NCI-H82 (cell line): ENCODE measurements around the gene ATP12A.

Source experiments
- DNase-seq: peaks from one replicate; lab custom pipeline; 2025; lab: John Stamatoyannopoulos, UW

ATP12A gene

GRCh38 chr13:24663586-24663985 lies 16.6 kb upstream of the ATP12A start:
- no peak for DNase-seq

- DNase-seq, result no peak
Observed at GRCh38 chr13:24664726-24665409, 15.3 kb upstream of the ATP12A start.

GRCh38 chr13:24668511-24668910 lies 11.7 kb upstream of the ATP12A start:
- DNase-seq, result no peak

- no peak for DNase-seq
Observed at GRCh38 chr13:24668955-24669582, 11.1 kb upstream of the ATP12A start.

GRCh38 chr13:24670174-24670573 lies 10.0 kb upstream of the ATP12A start:
- DNase-seq, result no peak

GRCh38 chr13:24670961-24671381 lies 9.2 kb upstream of the ATP12A start:
- DNase-seq, result peak; percentile 66

GRCh38 chr13:24671386-24672113 lies 8.7 kb upstream of the ATP12A start:
- peak; percentile 77 for DNase-seq

- peak; percentile 13 for DNase-seq
Observed at GRCh38 chr13:24672141-24673132, 7.8 kb upstream of the ATP12A start.

GRCh38 chr13:24675806-24676570 lies 4.2 kb upstream of the ATP12A start:
- DNase-seq, result no peak

GRCh38 chr13:24678151-24678550 lies 2.1 kb upstream of the ATP12A start:
- no peak for DNase-seq

- DNase-seq, result no peak
Observed at GRCh38 chr13:24679686-24680085, 522 bp upstream of the ATP12A start.

- no peak for DNase-seq
Observed at GRCh38 chr13:24680921-24681604, 855 bp downstream of the ATP12A start.

GRCh38 chr13:24681930-24682329 lies 1.7 kb downstream of the ATP12A start:
- no peak for DNase-seq

- peak; percentile 16 for DNase-seq
Observed at GRCh38 chr13:24682353-24682752, 2.1 kb downstream of the ATP12A start.

- DNase-seq, result no peak
Observed at GRCh38 chr13:24683351-24683750, 3.1 kb downstream of the ATP12A start.

GRCh38 chr13:24683838-24684599 lies 3.8 kb downstream of the ATP12A start:
- peak; percentile 87 for DNase-seq

GRCh38 chr13:24684600-24684998 lies 4.4 kb downstream of the ATP12A start:
- no peak for DNase-seq

GRCh38 chr13:24685314-24685713 lies 5.1 kb downstream of the ATP12A start:
- no peak for DNase-seq

- no peak for DNase-seq
Observed at GRCh38 chr13:24687611-24688010, 7.4 kb downstream of the ATP12A start.

- DNase-seq, result no peak
Observed at GRCh38 chr13:24688111-24688510, 7.9 kb downstream of the ATP12A start.
